Hindlimb muscle (tissue), 1 donor: Measurements from ENCODE around the gene GDPD2. TPM values are rescaled to one million over a fixed set of nuclear protein-coding genes. Genes with fewer than 3 reads are reported as not detected.

Experiments used
- DNase-seq: peaks from one replicate; pipeline ENCODE4 v3.0.0-alpha.2; 2013
- polyA plus RNA-seq: library from polyadenylated mRNA; unstranded; fragments of 120-200 nt; gene quantifications from one replicate; pipeline ENCODE4 v1.2.1, GENCODE V29; 2013; ENCODE audit not compliant: insufficient read length

Gene GDPD2
- polyA plus RNA-seq, 1 donor: 0.35 TPM

- DNase-seq: no peak
These were observed 53.2 kb downstream of the GDPD2 start for GRCh38 chrX:70476166-70476933.

GRCh38 chrX:70476934-70477733, 54.0 kb downstream of the GDPD2 start:
- DNase-seq: no peak

- no peak for DNase-seq
These were observed 54.6 kb downstream of the GDPD2 start for GRCh38 chrX:70477734-70478075.

DNA sequence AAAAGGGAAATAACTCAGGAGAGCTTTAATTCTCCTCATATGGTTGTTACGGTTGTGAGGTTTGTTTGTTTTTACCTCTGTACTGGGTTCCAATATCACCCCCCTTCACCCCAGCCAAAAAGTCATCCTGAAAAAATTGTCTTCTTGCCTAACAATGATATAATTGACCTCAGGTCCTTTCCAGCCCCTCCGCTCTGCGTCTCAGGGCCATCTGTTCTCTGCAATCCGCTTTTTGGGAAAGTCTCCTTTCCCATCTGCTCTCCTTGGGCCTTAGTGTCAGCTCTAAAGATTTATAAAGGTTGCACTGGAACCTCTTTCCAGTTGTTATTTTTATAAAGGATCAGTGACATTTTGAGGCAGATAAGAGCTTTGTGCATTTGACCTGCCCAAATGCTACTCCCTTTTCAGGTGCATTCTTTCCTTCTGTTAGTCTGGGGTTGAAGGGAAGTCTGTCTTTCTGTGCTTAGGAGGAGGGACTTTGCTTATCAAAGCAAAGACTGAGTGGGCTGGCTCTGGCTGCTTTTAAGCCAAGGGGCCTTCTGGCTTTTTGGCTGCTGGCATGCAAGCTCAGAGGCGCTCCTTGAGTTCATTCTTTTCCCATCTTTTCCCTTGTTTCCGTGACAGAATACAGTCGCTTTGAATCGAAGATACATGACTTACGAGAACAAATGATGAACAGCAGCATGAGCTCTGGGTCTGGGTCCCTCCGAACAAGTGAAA, 55.6 kb downstream of the GDPD2 start:
- DNase-seq: no peak

DNA sequence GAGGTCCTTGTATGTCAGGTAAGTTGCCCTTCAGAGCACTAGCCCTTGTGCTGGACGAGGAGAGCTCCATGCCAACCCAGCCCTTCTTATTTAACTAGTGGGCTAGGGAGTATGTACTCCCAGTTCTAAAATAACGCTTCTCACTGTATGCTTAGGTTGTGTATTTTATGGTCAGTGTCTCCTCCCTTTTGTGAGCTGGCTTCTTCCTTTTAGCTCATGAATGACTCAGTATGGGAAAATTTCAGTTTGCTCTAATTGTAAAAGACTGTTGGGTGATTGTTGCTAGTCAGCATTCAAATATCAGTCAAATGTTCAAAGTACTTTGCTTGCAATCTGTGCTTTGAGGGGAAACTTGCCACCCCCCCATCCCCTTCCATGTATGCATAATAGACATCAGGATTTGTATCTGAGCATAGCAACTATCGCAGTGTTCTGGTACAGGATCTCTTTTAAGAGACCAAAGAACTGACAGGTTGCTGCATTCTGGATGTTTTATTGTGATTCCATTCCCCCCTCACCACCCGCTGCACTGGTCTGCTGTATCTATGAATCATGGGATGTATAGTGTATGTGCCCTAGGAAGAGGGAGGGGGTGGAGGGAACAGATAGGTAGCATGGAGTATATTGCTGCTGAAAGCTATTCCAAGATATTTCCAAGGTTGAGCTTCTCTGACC, 56.3 kb downstream of the GDPD2 start:
- DNase-seq: no peak

DNA sequence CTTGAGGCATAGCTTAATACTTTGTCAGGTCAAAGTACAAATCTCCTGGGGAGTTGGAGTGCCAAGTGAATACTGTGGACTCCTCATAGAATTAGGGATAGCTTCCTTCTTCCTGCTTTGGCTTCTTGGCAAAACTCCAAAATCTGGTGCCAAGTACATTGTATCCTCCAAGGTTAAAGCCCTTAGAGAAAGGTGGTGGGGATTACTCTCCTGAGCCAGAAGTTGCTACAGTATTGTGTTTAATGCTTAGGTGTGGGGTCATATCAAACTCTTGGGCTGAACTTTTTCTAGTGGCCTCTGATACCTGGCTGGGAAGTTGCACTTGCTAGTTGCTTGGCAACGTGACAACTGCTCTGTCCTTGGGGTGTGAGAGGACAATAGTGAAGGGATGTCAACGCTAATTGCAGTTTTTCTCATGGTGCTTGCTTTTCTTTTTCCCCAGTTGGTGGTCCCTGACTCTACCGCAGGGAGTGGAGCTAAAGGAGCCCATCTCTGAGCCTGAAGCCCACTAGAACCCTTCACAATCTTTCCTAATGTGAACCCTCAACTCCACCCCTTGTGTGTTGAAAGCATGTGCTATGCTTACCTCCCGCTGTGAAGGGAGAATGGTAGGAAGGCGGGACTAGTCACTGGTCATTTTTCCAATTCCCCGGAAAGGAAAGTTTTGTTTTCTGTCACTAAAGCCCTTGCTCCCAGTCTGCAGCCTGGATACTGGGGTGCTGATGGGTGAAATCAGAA, 57.0 kb downstream of the GDPD2 start:
- DNase-seq: no peak

DNA sequence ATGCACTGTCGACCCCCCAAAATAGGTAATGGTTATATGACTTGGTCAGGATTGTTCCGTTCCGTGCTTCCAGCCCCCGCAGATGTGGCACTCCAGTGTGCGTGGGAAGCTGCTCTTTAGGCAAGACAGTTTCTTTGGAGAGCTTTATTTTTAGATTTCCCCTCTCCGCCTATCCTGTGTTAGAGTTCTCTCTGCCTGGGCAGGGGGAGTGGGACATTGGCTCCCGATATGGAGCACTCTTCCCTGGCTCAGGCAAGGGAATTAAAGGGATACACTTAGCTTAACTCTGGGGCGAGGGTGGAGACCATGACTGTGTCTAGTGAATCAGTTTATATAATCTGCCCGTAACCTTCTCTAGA, 57.5 kb downstream of the GDPD2 start:
- no peak for DNase-seq

- DNase-seq: no peak
These were observed 58.6 kb downstream of the GDPD2 start for GRCh38 chrX:70481471-70482270.

- DNase-seq: no peak
These were observed 59.2 kb downstream of the GDPD2 start for GRCh38 chrX:70482300-70482699.

Other genes with a start within 250 kb of the GDPD2 start
- gene DGAT2L6, start 245.8 kb upstream of the GDPD2 start, polyA plus RNA-seq: not detected
- not detected for gene AWAT1, start 188.7 kb upstream of the GDPD2 start, polyA plus RNA-seq
- 0.25 TPM for gene P2RY4, start 163.1 kb upstream of the GDPD2 start, polyA plus RNA-seq
- gene ARR3, start 155.0 kb upstream of the GDPD2 start, polyA plus RNA-seq: 0.41 TPM
- 0.36 TPM for gene RAB41, start 141.1 kb upstream of the GDPD2 start, polyA plus RNA-seq
- gene PDZD11, start 133.4 kb upstream of the GDPD2 start, polyA plus RNA-seq: 32.5 TPM
- gene KIF4A, start 133.2 kb upstream of the GDPD2 start, polyA plus RNA-seq: 5.2 TPM
- gene DLG3, start 21.5 kb downstream of the GDPD2 start, polyA plus RNA-seq: 5.0 TPM